GM19395 (cell line): ENCODE results near the gene HIP1R.
A peak's percentile ranks its signal among the peaks of the same experiment; 100 is the strongest.
"Not testable (repeated sequence)": the region's sequence is repeated elsewhere in the genome, so short reads cannot be mapped to it uniquely, and the experiment has no call there.

ENCODE experiments used
- ATAC-seq: cut with Tn5 transposase; IDR thresholded peaks from one replicate; pipeline ENCODE4 v1.9.1; 2021; ENCODE audit warnings: mild to moderate bottlenecking, moderate library complexity; ENCODE audit not compliant: unreplicated experiment

The HIP1R gene

GRCh38 chr12:122874081-122874480 lies 38.8 kb downstream of the HIP1R start:
- ATAC-seq, result no peak

- peak; percentile 57 for ATAC-seq
Observed at GRCh38 chr12:122875590-122876220, 40.4 kb downstream of the HIP1R start.

GRCh38 chr12:122876281-122876680 lies 41.0 kb downstream of the HIP1R start:
- not testable (repeated sequence) for ATAC-seq

GRCh38 chr12:122876731-122877130 lies 41.5 kb downstream of the HIP1R start:
- ATAC-seq, result no peak

GRCh38 chr12:122878780-122879612 lies 43.7 kb downstream of the HIP1R start:
- no peak for ATAC-seq

GRCh38 chr12:122880155-122880667 lies 45.0 kb downstream of the HIP1R start:
- ATAC-seq, result no peak

- ATAC-seq, result no peak
Observed at GRCh38 chr12:122880668-122881067, 45.4 kb downstream of the HIP1R start.

GRCh38 chr12:122882908-122883558 lies 47.8 kb downstream of the HIP1R start:
- no peak for ATAC-seq

- no peak for ATAC-seq
Observed at GRCh38 chr12:122884091-122884826, 49.0 kb downstream of the HIP1R start.

- ATAC-seq, result no peak
Observed at GRCh38 chr12:122884860-122885259, 49.6 kb downstream of the HIP1R start.

GRCh38 chr12:122886161-122886560 lies 50.9 kb downstream of the HIP1R start:
- ATAC-seq, result no peak

- ATAC-seq, result peak; percentile 83
Observed at GRCh38 chr12:122886851-122887818, 51.9 kb downstream of the HIP1R start.

GRCh38 chr12:122887819-122888212 lies 52.6 kb downstream of the HIP1R start:
- peak; percentile 25 for ATAC-seq

- peak; percentile 43 for ATAC-seq
Observed at GRCh38 chr12:122888232-122888752, 53.0 kb downstream of the HIP1R start.

- no peak for ATAC-seq
Observed at GRCh38 chr12:122889761-122890520, 54.7 kb downstream of the HIP1R start.

- no peak for ATAC-seq
Observed at GRCh38 chr12:122891661-122892525, 56.6 kb downstream of the HIP1R start.

GRCh38 chr12:122892724-122893123 lies 57.5 kb downstream of the HIP1R start:
- ATAC-seq, result not testable (repeated sequence)
